ENCODE results near the gene ZNF688. TPM values are rescaled to one million over a fixed set of nuclear protein-coding genes. Genes with fewer than 3 reads are reported as not detected.
A peak's percentile ranks its signal among the peaks of the same experiment; 100 is the strongest.

Gene ZNF688
- total and polyA plus RNA-seq, 2 of the 13 experiments (the other 11 are each of a cell fraction or from before 2014, with no cell fraction given), result 2.4 to 5.4 TPM

DNA sequence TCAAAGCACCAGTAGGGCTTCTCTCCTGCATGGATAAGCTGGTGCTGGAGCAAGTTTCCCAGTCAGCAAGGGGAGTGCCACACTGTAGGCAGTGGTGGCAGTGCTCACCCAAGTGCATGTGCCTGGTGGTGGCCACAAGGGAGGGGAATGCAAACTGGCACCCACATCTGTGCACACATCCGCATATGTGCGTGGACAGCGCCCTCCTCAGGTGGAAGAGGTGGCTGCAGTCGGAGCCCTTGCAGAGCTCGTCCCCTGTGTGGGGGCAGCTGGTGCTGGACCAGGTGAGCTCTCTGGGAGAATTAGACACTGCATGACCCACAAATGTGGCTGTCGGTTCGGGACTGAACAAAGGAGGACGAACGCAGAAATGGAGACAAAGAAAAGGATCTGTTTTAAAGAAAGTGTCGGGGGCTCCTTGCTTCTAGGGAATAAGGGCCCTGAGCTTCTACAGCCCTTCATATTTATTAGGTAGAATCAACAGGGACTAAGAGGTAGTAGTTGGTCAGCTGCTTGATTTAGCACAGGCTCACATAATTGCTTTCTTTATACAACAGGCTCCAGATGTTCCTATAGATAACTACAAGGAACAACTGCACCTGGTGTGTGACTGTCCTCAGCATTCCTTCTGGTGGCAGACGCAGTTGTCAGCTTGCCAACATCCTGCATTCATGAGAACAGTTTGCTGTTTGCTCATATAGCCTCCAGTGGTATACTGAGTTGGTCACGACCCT, 44.0 kb upstream of the ZNF688 start (continued):
- TF ChIP-seq, protein P1, sequence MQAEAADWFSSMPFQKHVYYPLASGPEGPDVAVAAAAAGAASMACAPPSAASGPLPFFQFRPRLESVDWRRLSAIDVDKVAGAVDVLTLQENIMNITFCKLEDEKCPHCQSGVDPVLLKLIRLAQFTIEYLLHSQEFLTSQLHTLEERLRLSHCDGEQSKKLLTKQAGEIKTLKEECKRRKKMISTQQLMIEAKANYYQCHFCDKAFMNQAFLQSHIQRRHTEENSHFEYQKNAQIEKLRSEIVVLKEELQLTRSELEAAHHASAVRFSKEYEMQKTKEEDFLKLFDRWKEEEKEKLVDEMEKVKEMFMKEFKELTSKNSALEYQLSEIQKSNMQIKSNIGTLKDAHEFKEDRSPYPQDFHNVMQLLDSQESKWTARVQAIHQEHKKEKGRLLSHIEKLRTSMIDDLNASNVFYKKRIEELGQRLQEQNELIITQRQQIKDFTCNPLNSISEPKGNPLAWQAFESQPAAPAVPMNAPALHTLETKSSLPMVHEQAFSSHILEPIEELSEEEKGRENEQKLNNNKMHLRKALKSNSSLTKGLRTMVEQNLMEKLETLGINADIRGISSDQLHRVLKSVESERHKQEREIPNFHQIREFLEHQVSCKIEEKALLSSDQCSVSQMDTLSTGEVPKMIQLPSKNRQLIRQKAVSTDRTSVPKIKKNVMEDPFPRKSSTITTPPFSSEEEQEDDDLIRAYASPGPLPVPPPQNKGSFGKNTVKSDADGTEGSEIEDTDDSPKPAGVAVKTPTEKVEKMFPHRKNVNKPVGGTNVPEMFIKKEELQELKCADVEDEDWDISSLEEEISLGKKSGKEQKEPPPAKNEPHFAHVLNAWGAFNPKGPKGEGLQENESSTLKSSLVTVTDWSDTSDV (CRISPR knock-in tag; IDR thresholded peaks at IDR 0.05), result no peak
- TF ChIP-seq NBN (conservative IDR thresholded peaks at IDR 0.05) (no peak), ZNF598 (CRISPR knock-in tag; IDR thresholded peaks at IDR 0.05; ENCODE audit: borderline replicate concordance) (peak; percentile 19; the same call in 1 of the 2 replicates), CBX5 (CRISPR knock-in tag; IDR thresholded peaks at IDR 0.05; ENCODE audit: borderline replicate concordance) (0 out of 2 replicates have a peak, but pooled peaks have one; percentile 35), JUND (CRISPR knock-in tag; IDR thresholded peaks at IDR 0.05) (no peak), SKIL (CRISPR knock-in tag; IDR thresholded peaks at IDR 0.05; ENCODE audit: borderline replicate concordance) (peak; percentile 31; the same call in 1 of the 2 replicates), CBFB (CRISPR knock-in tag; IDR thresholded peaks at IDR 0.05) (0 out of 2 replicates have a peak, but pooled peaks have one; percentile 34), PCBP1 (IDR thresholded peaks at IDR 0.05; ENCODE audit: borderline replicate concordance, low read depth, low read length) (no peak), ZBTB38 (CRISPR knock-in tag; IDR thresholded peaks at IDR 0.05) (peak; percentile 75), PHF21A (CRISPR knock-in tag; IDR thresholded peaks at IDR 0.05) (0 out of 2 replicates have a peak, but pooled peaks have one; percentile 19), TEAD3 (CRISPR knock-in tag; optimal IDR thresholded peaks at IDR 0.05; ENCODE audit: borderline replicate concordance) (peak; percentile 86), NFYC (CRISPR knock-in tag; IDR thresholded peaks at IDR 0.05) (peak; percentile 47), JUNB (CRISPR knock-in tag; IDR thresholded peaks at IDR 0.05; ENCODE audit: borderline replicate concordance) (no peak), ZSCAN9 (CRISPR knock-in tag; IDR thresholded peaks at IDR 0.05; ENCODE audit: borderline replicate concordance) (no peak; the same call in 1 of the 2 replicates), ZNF225 (CRISPR knock-in tag; IDR thresholded peaks at IDR 0.05) (peak; percentile 53; the same call in 1 of the 2 replicates), FLYWCH1 (CRISPR knock-in tag; IDR thresholded peaks at IDR 0.05) (no peak), BORCS8-MEF2B (CRISPR knock-in tag; IDR thresholded peaks at IDR 0.05) (0 out of 2 replicates have a peak, but pooled peaks have one; percentile 60), MAF1 (CRISPR knock-in tag; IDR thresholded peaks at IDR 0.05; ENCODE audit: borderline replicate concordance) (no peak), MBNL3 (CRISPR knock-in tag; conservative IDR thresholded peaks at IDR 0.05) (no peak), ZNF614 (CRISPR knock-in tag; IDR thresholded peaks at IDR 0.05; ENCODE audit: borderline replicate concordance) (no peak), ZNF235 (CRISPR knock-in tag; IDR thresholded peaks at IDR 0.05; ENCODE audit: borderline replicate concordance) (no peak), CBX1 (IDR thresholded peaks at IDR 0.05; ENCODE audit: low read depth) (no peak), FOXA1 (IDR thresholded peaks at IDR 0.05) (no peak), FOXA1 (CRISPR knock-in tag; IDR thresholded peaks at IDR 0.05) (0 out of 2 replicates have a peak, but pooled peaks have one; percentile 47)
- TF ChIP-seq, protein P2, sequence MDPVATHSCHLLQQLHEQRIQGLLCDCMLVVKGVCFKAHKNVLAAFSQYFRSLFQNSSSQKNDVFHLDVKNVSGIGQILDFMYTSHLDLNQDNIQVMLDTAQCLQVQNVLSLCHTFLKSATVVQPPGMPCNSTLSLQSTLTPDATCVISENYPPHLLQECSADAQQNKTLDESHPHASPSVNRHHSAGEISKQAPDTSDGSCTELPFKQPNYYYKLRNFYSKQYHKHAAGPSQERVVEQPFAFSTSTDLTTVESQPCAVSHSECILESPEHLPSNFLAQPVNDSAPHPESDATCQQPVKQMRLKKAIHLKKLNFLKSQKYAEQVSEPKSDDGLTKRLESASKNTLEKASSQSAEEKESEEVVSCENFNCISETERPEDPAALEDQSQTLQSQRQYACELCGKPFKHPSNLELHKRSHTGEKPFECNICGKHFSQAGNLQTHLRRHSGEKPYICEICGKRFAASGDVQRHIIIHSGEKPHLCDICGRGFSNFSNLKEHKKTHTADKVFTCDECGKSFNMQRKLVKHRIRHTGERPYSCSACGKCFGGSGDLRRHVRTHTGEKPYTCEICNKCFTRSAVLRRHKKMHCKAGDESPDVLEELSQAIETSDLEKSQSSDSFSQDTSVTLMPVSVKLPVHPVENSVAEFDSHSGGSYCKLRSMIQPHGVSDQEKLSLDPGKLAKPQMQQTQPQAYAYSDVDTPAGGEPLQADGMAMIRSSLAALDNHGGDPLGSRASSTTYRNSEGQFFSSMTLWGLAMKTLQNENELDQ (CRISPR knock-in tag; IDR thresholded peaks at IDR 0.05; ENCODE audit: borderline replicate concordance), result peak; percentile 74; the same call in 1 of the 2 replicates

Measured in HepG2 (cell line).